Activated CD4-positive, alpha-beta T cell treated with anti-CD3 and anti-CD28 coated beads for 1 hour (primary cell): Measurements from ENCODE around the gene FAM131C.

ENCODE experiments used
- DNase-seq: peaks from one replicate; pipeline ENCODE4 v3.0.0-alpha.2; 2020

Gene FAM131C

GRCh38 chr1:16099412-16099811 lies 26.0 kb upstream of the FAM131C start:
- no peak for DNase-seq

GRCh38 chr1:16095447-16095846 lies 22.0 kb upstream of the FAM131C start:
- DNase-seq: no peak

GRCh38 chr1:16094453-16095158 lies 21.2 kb upstream of the FAM131C start:
- no peak for DNase-seq

GRCh38 chr1:16093611-16094010 lies 20.2 kb upstream of the FAM131C start:
- DNase-seq: no peak

- DNase-seq: no peak
Measured at GRCh38 chr1:16092923-16093511, 19.6 kb upstream of the FAM131C start.

- DNase-seq: no peak
Measured at GRCh38 chr1:16092097-16092922, 18.9 kb upstream of the FAM131C start.

- no peak for DNase-seq
Measured at GRCh38 chr1:16091296-16091695, 17.8 kb upstream of the FAM131C start.

- no peak for DNase-seq
Measured at GRCh38 chr1:16090076-16090826, 16.8 kb upstream of the FAM131C start.

- no peak for DNase-seq
Measured at GRCh38 chr1:16088996-16089395, 15.5 kb upstream of the FAM131C start.

GRCh38 chr1:16088351-16088911 lies 15.0 kb upstream of the FAM131C start:
- DNase-seq: no peak

GRCh38 chr1:16087733-16088132 lies 14.3 kb upstream of the FAM131C start:
- no peak for DNase-seq

GRCh38 chr1:16085522-16085921 lies 12.1 kb upstream of the FAM131C start:
- DNase-seq: no peak

GRCh38 chr1:16083486-16083885 lies 10.0 kb upstream of the FAM131C start:
- DNase-seq: no peak

GRCh38 chr1:16082283-16083038 lies 9.0 kb upstream of the FAM131C start:
- peak; percentile 43 for DNase-seq

GRCh38 chr1:16081636-16082035 lies 8.2 kb upstream of the FAM131C start:
- DNase-seq: no peak

GRCh38 chr1:16080422-16081150 lies 7.1 kb upstream of the FAM131C start:
- DNase-seq: no peak

- peak; percentile 64 for DNase-seq
Measured at GRCh38 chr1:16078925-16079656, 5.6 kb upstream of the FAM131C start.

- no peak for DNase-seq
Measured at GRCh38 chr1:16077406-16078245, 4.2 kb upstream of the FAM131C start.

- no peak for DNase-seq
Measured at GRCh38 chr1:16076865-16077238, 3.4 kb upstream of the FAM131C start.
